Left ventricle myocardium inferior (tissue), 1 donor: ENCODE results near the gene STAG3. TPM values are rescaled to one million over a fixed set of nuclear protein-coding genes. Genes with fewer than 3 reads are reported as not detected.
"Not testable (repeated sequence)": the region's sequence is repeated elsewhere in the genome, so short reads cannot be mapped to it uniquely, and the experiment has no call there.

Source experiments
- DNase-seq: peaks from one replicate; pipeline ENCODE4 v3.0.0-alpha.2; 2020
- H3K27ac ChIP-seq: fragments of 200-600 bp; replicated peaks from 2 replicates; pipeline ENCODE4 v1.8.0; 2021
- H3K27me3 ChIP-seq: fragments of 200-600 bp; 2 replicates; pipeline ENCODE4 v1.8.0; 2021; ENCODE audit warnings: low read depth
- H3K36me3 ChIP-seq: fragments of 200-600 bp; 2 replicates; pipeline ENCODE4 v1.8.0; 2021
- H3K4me1 ChIP-seq: fragments of 200-600 bp; 2 replicates; pipeline ENCODE4 v1.8.0; 2021
- H3K4me3 ChIP-seq: fragments of 200-600 bp; 2 replicates; pipeline ENCODE4 v1.8.0; 2021; ENCODE audit warnings: mild to moderate bottlenecking, moderate library complexity
- H3K9me3 ChIP-seq: fragments of 200-600 bp; replicated peaks from 2 replicates; pipeline ENCODE4 v1.8.0; 2021
- intact Hi-C: fragments of 100-400 bp; cut with micrococcal nuclease; formaldehyde crosslinking; loops from one replicate; pipeline ENCODE4 v1.11.0; 2022
- long read RNA-seq: library from polyadenylated mRNA; unstranded; transcript quantifications from one replicate; pipeline ENCODE4 v2.0.0, GENCODE V29; 2021
- total RNA-seq: library from RNA; stranded (reverse); fragmentation: NEBNext Ultra II Directional; extraction: Animal tissue kit (Norgen Biotek cat#: 25700); gene quantifications from one replicate; pipeline ENCODE4 v1.2.1, GENCODE V29; 2021
- TF ChIP-seq, protein P1 (sequence below): fragments of 200-600 bp; IDR thresholded peaks from 2 replicates; pipeline ENCODE4 v1.8.0; 2021; ENCODE audit warnings: antibody characterized with exemption, mild to moderate bottlenecking, borderline replicate concordance
- donor health status: DM: no; HTN: yes; CAD: no; lungs with severe emphysema.

STAG3 gene
- total RNA-seq: 0.74 TPM
- long read RNA-seq, partial matches to known transcripts: 0 of 2 reads
- long read RNA-seq, other reads (novel, unspliced or antisense): 2 of 2 reads

- TF ChIP-seq, protein P1, sequence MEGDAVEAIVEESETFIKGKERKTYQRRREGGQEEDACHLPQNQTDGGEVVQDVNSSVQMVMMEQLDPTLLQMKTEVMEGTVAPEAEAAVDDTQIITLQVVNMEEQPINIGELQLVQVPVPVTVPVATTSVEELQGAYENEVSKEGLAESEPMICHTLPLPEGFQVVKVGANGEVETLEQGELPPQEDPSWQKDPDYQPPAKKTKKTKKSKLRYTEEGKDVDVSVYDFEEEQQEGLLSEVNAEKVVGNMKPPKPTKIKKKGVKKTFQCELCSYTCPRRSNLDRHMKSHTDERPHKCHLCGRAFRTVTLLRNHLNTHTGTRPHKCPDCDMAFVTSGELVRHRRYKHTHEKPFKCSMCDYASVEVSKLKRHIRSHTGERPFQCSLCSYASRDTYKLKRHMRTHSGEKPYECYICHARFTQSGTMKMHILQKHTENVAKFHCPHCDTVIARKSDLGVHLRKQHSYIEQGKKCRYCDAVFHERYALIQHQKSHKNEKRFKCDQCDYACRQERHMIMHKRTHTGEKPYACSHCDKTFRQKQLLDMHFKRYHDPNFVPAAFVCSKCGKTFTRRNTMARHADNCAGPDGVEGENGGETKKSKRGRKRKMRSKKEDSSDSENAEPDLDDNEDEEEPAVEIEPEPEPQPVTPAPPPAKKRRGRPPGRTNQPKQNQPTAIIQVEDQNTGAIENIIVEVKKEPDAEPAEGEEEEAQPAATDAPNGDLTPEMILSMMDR: no peak
- H3K27ac ChIP-seq: peak within 1 kb of the TSS; percentile 47
- peak; percentile 96 for DNase-seq
- no peaks in the 10 kb centered on the region for H3K9me3 ChIP-seq
- peak within 1 kb of the TSS; percentile 65 for H3K4me3 ChIP-seq
- intact Hi-C loops: no loop called here
- peaks cover 14% of the 10 kb centered on the region for H3K27me3 ChIP-seq
- peaks cover 17% of the 10 kb centered on the region for H3K4me1 ChIP-seq
- H3K36me3 ChIP-seq: no peaks in the 10 kb centered on the region
These were observed at the start of gene STAG3, which contains the start of gene GPC2 for GRCh38 chr7:100177045-100178001. TSS of gene STAG3 (plus strand) at chr7:100177918. CDS start at chr7:100180557, 2,639 bp downstream. TSS of gene GPC2 (minus strand) at chr7:100177381. CDS start at chr7:100177199, 182 bp downstream.

DNA sequence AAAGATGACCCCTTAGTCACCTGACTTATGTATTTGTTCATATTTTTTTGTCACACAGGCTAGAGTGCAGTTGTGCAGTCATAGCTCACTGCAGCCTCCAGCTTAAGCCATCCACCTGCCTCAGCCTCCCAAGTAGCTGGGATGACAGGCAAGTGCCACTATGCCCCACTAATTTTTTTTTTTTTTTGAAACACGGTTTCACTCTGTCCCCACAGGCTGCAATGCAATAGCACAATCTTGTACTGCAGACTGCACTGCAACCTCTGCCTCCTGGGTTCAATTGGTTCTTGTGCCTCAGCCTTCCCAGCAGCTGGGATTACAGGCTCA lies 49.1 kb upstream of the STAG3 start:
- no peaks in the 10 kb centered on the region for H3K36me3 ChIP-seq
- DNase-seq: no peak
- intact Hi-C loops: no loop called here
- no peaks in the 10 kb centered on the region for H3K9me3 ChIP-seq
- H3K27me3 ChIP-seq: no peaks in the 10 kb centered on the region
- TF ChIP-seq, protein P1: no peak
- no peak overlapping the region for H3K4me3 ChIP-seq
- peaks cover 47% of the 10 kb centered on the region for H3K4me1 ChIP-seq
- H3K27ac ChIP-seq: no peak overlapping the region

DNA sequence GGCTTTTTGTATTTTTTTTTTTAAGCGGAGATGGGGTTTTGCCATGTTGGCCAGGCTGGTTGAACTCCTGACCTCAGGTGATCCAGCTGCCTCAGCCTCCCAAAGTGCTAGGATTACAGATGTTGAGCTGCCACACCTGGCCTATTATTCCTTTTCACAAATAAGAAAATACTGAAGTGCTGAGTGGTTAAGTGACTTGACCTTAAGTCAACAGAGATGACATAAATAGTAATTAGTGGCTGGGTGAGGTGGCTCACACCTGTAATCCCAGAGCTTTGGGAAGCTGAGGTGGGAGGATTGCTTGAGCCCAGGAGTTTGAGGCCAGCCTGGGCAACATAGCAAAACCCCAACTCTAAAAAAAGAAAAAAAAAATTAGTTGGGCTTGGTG lies 47.5 kb upstream of the STAG3 start:
- not testable (repeated sequence) for DNase-seq, H3K36me3 ChIP-seq, H3K27ac ChIP-seq, H3K9me3 ChIP-seq, H3K27me3 ChIP-seq, H3K4me3 ChIP-seq
- peaks cover 44% of the 10 kb centered on the region for H3K4me1 ChIP-seq
- intact Hi-C loops: loop anchor here (5.0 kb wide), 1 partner anchor 87 kb away; the partner anchor contains the start of gene PVRIG

DNA sequence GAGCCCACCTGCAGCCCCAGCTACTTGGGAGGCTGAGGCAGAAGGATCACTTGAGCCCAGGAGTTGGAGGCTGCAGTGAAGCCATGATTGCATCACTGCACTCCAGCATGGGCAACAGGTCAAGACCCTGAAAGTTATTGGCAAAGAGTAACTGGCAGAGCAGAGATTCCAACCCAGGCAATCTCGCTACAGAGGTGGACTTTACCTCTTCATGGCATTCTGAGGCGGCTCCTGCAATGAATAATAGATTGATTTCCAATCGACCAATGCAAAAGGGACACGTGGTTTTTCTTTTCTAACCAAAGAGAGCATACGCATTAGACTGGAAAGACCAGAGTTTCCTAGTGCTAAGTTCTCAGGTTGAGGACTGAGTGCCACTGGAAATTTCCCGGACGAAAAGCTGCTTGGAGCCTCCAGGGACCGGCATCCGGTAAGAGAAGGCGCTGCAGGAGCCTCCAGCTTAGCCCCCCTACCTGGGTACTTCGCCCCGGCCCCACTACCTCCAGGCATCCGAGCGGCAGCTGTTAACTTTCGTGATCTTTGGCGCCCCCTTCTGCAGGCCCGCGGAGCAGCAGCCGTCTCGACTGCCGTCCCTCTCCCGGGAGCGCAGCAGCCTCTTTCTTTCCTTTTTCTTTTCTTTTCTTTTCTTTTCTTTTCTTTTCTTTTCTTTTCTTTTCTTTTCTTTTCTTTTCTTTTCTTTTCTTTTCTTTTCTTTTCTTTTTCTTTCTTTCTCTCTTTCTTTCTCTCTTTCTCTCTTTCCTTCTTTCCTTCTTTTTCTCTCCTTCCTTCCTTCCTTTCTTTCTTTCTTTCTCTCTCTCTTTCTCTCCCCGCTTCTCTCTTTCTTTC lies 46.9 kb upstream of the STAG3 start:
- Histone ChIP-seq H3K4me1 (peaks cover 39% of the 10 kb centered on the region), H3K4me3 (peak overlapping the region; percentile 22), H3K36me3 (no peaks in the 10 kb centered on the region), H3K27me3 (no peaks in the 10 kb centered on the region), H3K27ac (no peak overlapping the region), H3K9me3 (no peaks in the 10 kb centered on the region)
- TF ChIP-seq, protein P1: peak; percentile 92
- DNase-seq: peak; percentile 79
- intact Hi-C loops: loop anchor here (5.0 kb wide), 1 partner anchor 86 kb away; the partner anchor contains the start of gene PVRIG

DNA sequence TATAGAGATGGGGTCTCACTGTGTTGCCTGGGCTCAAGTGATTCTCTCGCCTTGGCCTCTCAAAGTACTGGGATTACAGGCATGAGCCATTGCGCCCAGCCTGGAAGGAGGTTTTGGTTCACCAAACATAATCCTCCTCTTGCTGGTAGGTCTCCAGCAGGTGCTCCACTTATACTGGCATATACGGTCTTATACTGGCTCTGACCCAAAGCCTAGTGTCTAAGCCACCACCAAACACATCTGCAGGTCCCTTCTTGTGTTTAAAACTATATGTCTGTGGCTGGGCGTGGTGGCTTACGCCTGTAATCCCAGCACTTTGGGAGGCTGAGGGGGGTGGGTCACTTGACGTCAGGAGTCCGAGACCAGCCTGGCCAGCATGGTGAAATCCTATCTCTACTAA lies 45.6 kb upstream of the STAG3 start:
- H3K36me3 ChIP-seq: no peaks in the 10 kb centered on the region
- TF ChIP-seq, protein P1: no peak
- intact Hi-C loops: loop anchor here (5.0 kb wide), 1 partner anchor 85 kb away; the partner anchor contains the start of gene PVRIG
- no peaks in the 10 kb centered on the region for H3K27me3 ChIP-seq
- H3K9me3 ChIP-seq: no peaks in the 10 kb centered on the region
- no peak overlapping the region for H3K27ac ChIP-seq
- no peak for DNase-seq
- peaks cover 27% of the 10 kb centered on the region for H3K4me1 ChIP-seq
- no peak overlapping the region for H3K4me3 ChIP-seq
